Measurements from ENCODE around the gene CEMIP2. TPM values are rescaled to one million over a fixed set of nuclear protein-coding genes. Genes with fewer than 3 reads are reported as not detected.

The CEMIP2 gene
- total RNA-seq, 1 donor from 2014 or later: 139 TPM

GRCh38 chr9:71704796-71705195 is 63.5 kb downstream of the CEMIP2 start:
- no peak overlapping the region for H3K27ac ChIP-seq (ENCODE audit: low read depth, low read length)
- H3K4me1 Mint-ChIP-seq (ENCODE audit: low read depth, unreplicated experiment): no peaks in the 10 kb centered on the region
- DNase-seq (ENCODE audit: low read depth): peak; percentile 32
- H3K4me1 ChIP-seq (ENCODE audit: insufficient read depth, low read length): no peaks in the 10 kb centered on the region
- no peaks in the 10 kb centered on the region for H3K9me3 ChIP-seq (ENCODE audit: insufficient read depth, low read depth, low read length)
- H3K4me2 ChIP-seq (ENCODE audit: low read length): no peak overlapping the region
- peaks cover 3% of the 10 kb centered on the region for H4K20me1 ChIP-seq (ENCODE audit: insufficient read depth, low read length)
- no peak overlapping the region for H3K9ac ChIP-seq (ENCODE audit: low read length)
- no peaks in the 10 kb centered on the region for H3K27me3 Mint-ChIP-seq (ENCODE audit: low read depth, unreplicated experiment)
- peaks cover 33% of the 10 kb centered on the region for H3K36me3 ChIP-seq (ENCODE audit: insufficient read depth, low read length)
- no peak for FAIRE-seq
- no peaks in the 10 kb centered on the region for H3K27me3 ChIP-seq (ENCODE audit: insufficient read depth, low read length)
- H3K79me2 ChIP-seq (ENCODE audit: insufficient read depth, low read length): no peaks in the 10 kb centered on the region
- H3K27ac Mint-ChIP-seq (ENCODE audit: unreplicated experiment): no peak overlapping the region
- H3K36me3 Mint-ChIP-seq (ENCODE audit: low read depth, unreplicated experiment): peaks cover 8% of the 10 kb centered on the region
- H3K4me3 ChIP-seq (ENCODE audit: insufficient read depth, low read depth, low read length): no peak overlapping the region
- TF ChIP-seq, protein P1, sequence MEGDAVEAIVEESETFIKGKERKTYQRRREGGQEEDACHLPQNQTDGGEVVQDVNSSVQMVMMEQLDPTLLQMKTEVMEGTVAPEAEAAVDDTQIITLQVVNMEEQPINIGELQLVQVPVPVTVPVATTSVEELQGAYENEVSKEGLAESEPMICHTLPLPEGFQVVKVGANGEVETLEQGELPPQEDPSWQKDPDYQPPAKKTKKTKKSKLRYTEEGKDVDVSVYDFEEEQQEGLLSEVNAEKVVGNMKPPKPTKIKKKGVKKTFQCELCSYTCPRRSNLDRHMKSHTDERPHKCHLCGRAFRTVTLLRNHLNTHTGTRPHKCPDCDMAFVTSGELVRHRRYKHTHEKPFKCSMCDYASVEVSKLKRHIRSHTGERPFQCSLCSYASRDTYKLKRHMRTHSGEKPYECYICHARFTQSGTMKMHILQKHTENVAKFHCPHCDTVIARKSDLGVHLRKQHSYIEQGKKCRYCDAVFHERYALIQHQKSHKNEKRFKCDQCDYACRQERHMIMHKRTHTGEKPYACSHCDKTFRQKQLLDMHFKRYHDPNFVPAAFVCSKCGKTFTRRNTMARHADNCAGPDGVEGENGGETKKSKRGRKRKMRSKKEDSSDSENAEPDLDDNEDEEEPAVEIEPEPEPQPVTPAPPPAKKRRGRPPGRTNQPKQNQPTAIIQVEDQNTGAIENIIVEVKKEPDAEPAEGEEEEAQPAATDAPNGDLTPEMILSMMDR (IDR thresholded peaks at IDR 0.05; ENCODE audit: insufficient read depth, low read depth, low read length): no peak
- no peak for TF ChIP-seq EZH2 (IDR thresholded peaks at IDR 0.05; ENCODE audit: insufficient read depth, low read length)
- H3K4me3 Mint-ChIP-seq (ENCODE audit: unreplicated experiment): no peak overlapping the region
- no peak overlapping the region for H2AFZ ChIP-seq (ENCODE audit: low read depth, low read length)
- no peaks in the 10 kb centered on the region for H3K9me3 Mint-ChIP-seq (ENCODE audit: unreplicated experiment)

DNA sequence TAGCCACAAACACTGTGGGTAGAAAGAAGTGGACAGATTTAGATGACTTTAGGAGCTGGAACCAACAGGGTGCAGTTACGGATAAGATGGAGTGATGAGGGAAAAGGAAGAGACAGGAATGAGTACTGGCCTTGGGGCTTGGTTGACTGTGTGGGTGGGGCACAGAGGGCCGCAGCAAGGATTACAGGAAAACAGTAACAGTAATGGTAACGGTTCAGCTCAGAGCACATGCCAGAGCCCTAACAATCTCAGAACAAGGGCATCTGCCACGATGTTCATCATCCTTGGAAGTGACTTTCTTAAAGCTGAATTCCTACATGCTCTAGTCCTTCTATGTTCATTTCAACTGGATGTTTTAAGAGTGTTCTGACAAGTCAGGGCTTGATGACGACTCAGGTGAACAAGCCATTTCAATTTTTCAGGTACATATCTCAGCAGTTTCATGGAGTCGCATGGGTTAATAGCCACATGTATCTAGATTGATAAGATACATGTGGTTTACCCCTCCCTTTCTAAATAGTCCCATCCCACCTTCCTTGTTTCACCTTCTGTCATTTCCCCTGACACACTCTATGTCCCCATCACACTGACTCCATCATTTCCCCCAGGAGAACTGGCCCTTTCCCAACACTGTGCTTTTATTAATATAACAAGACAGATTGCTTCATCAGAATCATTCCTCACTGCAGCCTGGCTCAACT is 65.0 kb downstream of the CEMIP2 start:
- H2AFZ ChIP-seq (ENCODE audit: low read depth, low read length): no peak overlapping the region
- H3K4me3 ChIP-seq (ENCODE audit: insufficient read depth, low read depth, low read length): no peak overlapping the region
- Mint-ChIP-seq H3K9me3 (ENCODE audit: unreplicated experiment) (no peaks in the 10 kb centered on the region), H3K27ac (ENCODE audit: unreplicated experiment) (no peak overlapping the region), H3K36me3 (ENCODE audit: low read depth, unreplicated experiment) (peaks cover 9% of the 10 kb centered on the region), H3K4me1 (ENCODE audit: low read depth, unreplicated experiment) (no peaks in the 10 kb centered on the region), H3K4me3 (ENCODE audit: unreplicated experiment) (no peak overlapping the region), H3K27me3 (ENCODE audit: low read depth, unreplicated experiment) (no peaks in the 10 kb centered on the region)
- H3K36me3 ChIP-seq (ENCODE audit: insufficient read depth, low read length): peaks cover 35% of the 10 kb centered on the region
- no peak for TF ChIP-seq EZH2 (IDR thresholded peaks at IDR 0.05; ENCODE audit: insufficient read depth, low read length)
- TF ChIP-seq, protein P1 (IDR thresholded peaks at IDR 0.05; ENCODE audit: insufficient read depth, low read depth, low read length): no peak
- H4K20me1 ChIP-seq (ENCODE audit: insufficient read depth, low read length): peaks cover 3% of the 10 kb centered on the region
- H3K79me2 ChIP-seq (ENCODE audit: insufficient read depth, low read length): no peaks in the 10 kb centered on the region
- no peak overlapping the region for H3K27ac ChIP-seq (ENCODE audit: low read depth, low read length)
- H3K9ac ChIP-seq (ENCODE audit: low read length): no peak overlapping the region
- H3K4me2 ChIP-seq (ENCODE audit: low read length): no peak overlapping the region
- no peaks in the 10 kb centered on the region for H3K4me1 ChIP-seq (ENCODE audit: insufficient read depth, low read length)
- H3K27me3 ChIP-seq (ENCODE audit: insufficient read depth, low read length): no peaks in the 10 kb centered on the region
- no peaks in the 10 kb centered on the region for H3K9me3 ChIP-seq (ENCODE audit: insufficient read depth, low read depth, low read length)
- FAIRE-seq (no peak), DNase-seq (ENCODE audit: low read depth) (no peak)

DNA sequence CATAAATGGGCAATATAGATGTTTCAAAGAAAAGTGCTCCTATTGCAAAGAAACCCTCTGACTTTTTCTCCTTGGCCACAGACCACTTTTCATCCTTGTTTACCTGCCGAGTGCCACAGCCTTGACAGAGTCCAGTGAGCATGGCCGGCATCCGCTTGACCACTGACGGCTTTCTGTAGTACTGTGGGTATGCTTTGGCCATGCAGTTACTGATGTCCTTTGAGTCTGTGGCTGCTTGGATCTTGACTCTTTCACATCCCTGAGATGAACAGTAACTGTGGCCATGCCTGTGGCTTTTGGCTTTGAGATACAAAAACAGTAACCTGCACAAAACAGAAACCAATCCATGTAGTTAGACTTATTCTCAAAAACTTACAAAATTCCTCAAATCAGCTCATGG is 70.4 kb downstream of the CEMIP2 start:
- Histone ChIP-seq H3K9me3 (ENCODE audit: insufficient read depth, low read depth, low read length) (no peaks in the 10 kb centered on the region), H4K20me1 (ENCODE audit: insufficient read depth, low read length) (peaks cover 1% of the 10 kb centered on the region), H3K4me1 (ENCODE audit: insufficient read depth, low read length) (no peaks in the 10 kb centered on the region), H3K27ac (ENCODE audit: low read depth, low read length) (no peak overlapping the region), H3K27me3 (ENCODE audit: insufficient read depth, low read length) (no peaks in the 10 kb centered on the region), H2AFZ (ENCODE audit: low read depth, low read length) (no peak overlapping the region), H3K4me3 (ENCODE audit: insufficient read depth, low read depth, low read length) (no peak overlapping the region), H3K79me2 (ENCODE audit: insufficient read depth, low read length) (no peaks in the 10 kb centered on the region), H3K9ac (ENCODE audit: low read length) (no peak overlapping the region), H3K4me2 (ENCODE audit: low read length) (no peak overlapping the region), H3K36me3 (ENCODE audit: insufficient read depth, low read length) (peaks cover 38% of the 10 kb centered on the region)
- H3K36me3 Mint-ChIP-seq (ENCODE audit: low read depth, unreplicated experiment): peaks cover 11% of the 10 kb centered on the region
- H3K4me1 Mint-ChIP-seq (ENCODE audit: low read depth, unreplicated experiment): no peaks in the 10 kb centered on the region
- FAIRE-seq (no peak), DNase-seq (ENCODE audit: low read depth) (no peak)
- H3K9me3 Mint-ChIP-seq (ENCODE audit: unreplicated experiment): no peaks in the 10 kb centered on the region
- no peak overlapping the region for H3K4me3 Mint-ChIP-seq (ENCODE audit: unreplicated experiment)
- TF ChIP-seq EZH2 (IDR thresholded peaks at IDR 0.05; ENCODE audit: insufficient read depth, low read length): no peak
- TF ChIP-seq, protein P1 (IDR thresholded peaks at IDR 0.05; ENCODE audit: insufficient read depth, low read depth, low read length): no peak
- no peak overlapping the region for H3K27ac Mint-ChIP-seq (ENCODE audit: unreplicated experiment)
- H3K27me3 Mint-ChIP-seq (ENCODE audit: low read depth, unreplicated experiment): no peaks in the 10 kb centered on the region

Data from astrocyte (in vitro differentiated cells and primary cell).